Muscle of leg (tissue), 11 donors: ENCODE measurements around the gene SELL. TPM values are rescaled to one million over a fixed set of nuclear protein-coding genes. Genes with fewer than 3 reads are reported as not detected.

ENCODE experiments used
- DNase-seq: peaks from one replicate; pipeline ENCODE4 v3.0.0; 2013
- H3K27ac ChIP-seq: one replicate; pipeline ENCODE4 v1.5.1; 2013; ENCODE audit warnings: mild to moderate bottlenecking, low read length, control low read depth
- H3K27me3 ChIP-seq: one replicate; pipeline ENCODE4 v1.6.1; 2013; ENCODE audit warnings: low read length; ENCODE audit not compliant: control insufficient read depth, insufficient read depth
- H3K36me3 ChIP-seq: one replicate; pipeline ENCODE4 v1.6.1; 2013; ENCODE audit warnings: low read length; ENCODE audit not compliant: control insufficient read depth, insufficient read depth
- H3K4me1 ChIP-seq: one replicate; pipeline ENCODE4 v1.6.1; 2013; ENCODE audit warnings: low read length; ENCODE audit not compliant: control insufficient read depth, insufficient read depth
- H3K4me3 ChIP-seq: one replicate; pipeline ENCODE4 v1.5.1; 2013; ENCODE audit warnings: low read length, control low read depth
- H3K9me3 ChIP-seq: replicated peaks from 2 replicates; pipeline ENCODE4 v1.6.1; 2013; ENCODE audit warnings: low read depth, low read length; ENCODE audit not compliant: control insufficient read depth
- WGBS: methylation state at CpG from one replicate; pipeline ENCODE4 v1.1.5; 2013; ENCODE audit warnings: missing lambda C conversion rate; ENCODE audit not compliant: insufficient coverage; 5-methylcytosine and 5-hydroxymethylcytosine counted together
- polyA plus RNA-seq, 8 donors: library from polyadenylated mRNA; unstranded; fragments of 120-200 nt; gene quantifications; one replicate each; pipeline versions ENCODE4 v1.2.1 to v1.2.3, GENCODE V29; 2013; ENCODE audit warnings: inconsistent platforms in 1 of 8, low replicate concordance in 1 of 8; ENCODE audit not compliant: insufficient read length in 8 of 8, insufficient read depth in 1 of 8
- total RNA-seq: library from RNA; stranded (reverse); fragments of 120-200 nt; gene quantifications from one replicate; pipeline ENCODE4 v1.2.4, GENCODE V29; 2013

The SELL gene
- total and polyA plus RNA-seq, 9 donors, result 0.84 to 3.8 (median 2.2) TPM

- H3K9me3 ChIP-seq, result no peaks in the 10 kb centered on the region
- H3K4me1 ChIP-seq, result no peaks in the 10 kb centered on the region
- no peak overlapping the region for H3K4me3 ChIP-seq
- 27% methylated on average over 1 of the region's 1 CpG for WGBS
- H3K27me3 ChIP-seq, result no peaks in the 10 kb centered on the region
- DNase-seq, result no peak
- no peaks in the 10 kb centered on the region for H3K36me3 ChIP-seq
- no peak overlapping the region for H3K27ac ChIP-seq
Measured at GRCh38 chr1:169648709-169649108, 62.7 kb downstream of the SELL start.

- Histone ChIP-seq H3K27ac (no peak overlapping the region), H3K36me3 (no peaks in the 10 kb centered on the region), H3K9me3 (no peaks in the 10 kb centered on the region), H3K4me3 (no peak overlapping the region), H3K4me1 (no peaks in the 10 kb centered on the region), H3K27me3 (no peaks in the 10 kb centered on the region)
- no peak for DNase-seq
- no CpG with 5 or more reads among the region's 2 CpGs for WGBS
Measured at GRCh38 chr1:169648187-169648586, 63.2 kb downstream of the SELL start.

- Histone ChIP-seq H3K27ac (no peak overlapping the region), H3K36me3 (no peaks in the 10 kb centered on the region), H3K9me3 (no peaks in the 10 kb centered on the region), H3K4me3 (no peak overlapping the region), H3K4me1 (no peaks in the 10 kb centered on the region), H3K27me3 (no peaks in the 10 kb centered on the region)
- DNase-seq, result no peak
Measured at GRCh38 chr1:169647512-169647911, 63.9 kb downstream of the SELL start.

GRCh38 chr1:169644297-169644696, 67.1 kb downstream of the SELL start:
- H3K36me3 ChIP-seq, result no peaks in the 10 kb centered on the region
- H3K4me3 ChIP-seq, result no peak overlapping the region
- no peaks in the 10 kb centered on the region for H3K4me1 ChIP-seq
- no peak overlapping the region for H3K27ac ChIP-seq
- no peaks in the 10 kb centered on the region for H3K9me3 ChIP-seq
- H3K27me3 ChIP-seq, result no peaks in the 10 kb centered on the region
- 79% methylated on average over 1 of the region's 3 CpGs for WGBS
- no peak for DNase-seq

Other genes starting within 250 kb of the SELL start
- 7.0 TPM for gene SLC19A2, start 225.7 kb downstream of the SELL start, total RNA-seq
- 1 to 10 TPM; 4.9 to 7.6 (median 6.8) TPM for gene SLC19A2, start 225.7 kb downstream of the SELL start, polyA plus RNA-seq
- 0.31 TPM for gene F5, start 125.1 kb downstream of the SELL start, total RNA-seq
- gene F5, start 125.1 kb downstream of the SELL start, polyA plus RNA-seq, result under 1 TPM; 0.07 to 0.71 (median 0.40) TPM
- gene SELP, start 81.5 kb downstream of the SELL start, total RNA-seq, result 1.2 TPM
- gene SELP, start 81.5 kb downstream of the SELL start, polyA plus RNA-seq, result 1 to 10 TPM in 6 of 8 donors, under 1 TPM in 2; 0.67 to 2.0 (median 1.1) TPM
- gene SELE, start 22.5 kb upstream of the SELL start, total RNA-seq, result 1.6 TPM
- gene SELE, start 22.5 kb upstream of the SELL start, polyA plus RNA-seq, result 1 to 10 TPM in 3 of 8 donors, under 1 TPM in 5; 0.79 to 3.3 (median 0.93) TPM
- 9.9 TPM for gene METTL18, start 83.3 kb upstream of the SELL start, total RNA-seq
- 1 to 10 TPM; 5.7 to 9.8 (median 7.7) TPM for gene METTL18, start 83.3 kb upstream of the SELL start, polyA plus RNA-seq
- 10.3 TPM for gene SCYL3, start 182.3 kb upstream of the SELL start, total RNA-seq
- 1 to 10 TPM; 7.5 to 10.0 (median 8.5) TPM for gene SCYL3, start 182.3 kb upstream of the SELL start, polyA plus RNA-seq